IMR-90 (cell line): Measurements from ENCODE around the gene KLF13. TPM values are rescaled to one million over a fixed set of nuclear protein-coding genes. Genes with fewer than 3 reads are reported as not detected.

Experiments
- ATAC-seq: fragments of 200-7000 bp; cut with Tn5 transposase; 2 replicates; pipeline ENCODE4 v1.9.1; 2020; ENCODE audit warnings: low read depth, mild to moderate bottlenecking, moderate library complexity
- BruUV-seq: library from RNA; stranded (reverse); fragments of 400-500 nt; replicated peaks from 2 replicates; lab custom pipeline; 2021; lab: Mats Ljungman, UMichigan
- CTCF ChIA-PET: fragments of 300-600 bp; formaldehyde crosslinking; extraction: SDS; loops from one replicate; lab custom pipeline; 2021; ENCODE audit warnings: antibody characterized with exemption; lab: Yijun Ruan, JAX
- POLR2A ChIA-PET: fragments of 300-600 bp; sonication (Branson Sonifier 250); formaldehyde crosslinking; loops from one replicate; lab custom pipeline; 2022; ENCODE audit warnings: antibody characterized with exemption; ENCODE audit not compliant: unreplicated experiment; lab: Charles Lee
- DNase-seq: peaks from one replicate; pipeline ENCODE4 v3.0.0; 2013
- H2AFZ ChIP-seq: replicated peaks from 2 replicates; pipeline ENCODE3; 2013; ENCODE audit warnings: low read length, mild to moderate bottlenecking; ENCODE audit not compliant: poor library complexity
- H2AK5ac ChIP-seq: 2 replicates; pipeline ENCODE4 v1.6.1; 2013; ENCODE audit warnings: low read depth, low read length, inconsistent platforms
- H2AK9ac ChIP-seq: replicated peaks from 2 replicates; pipeline ENCODE3; 2013; ENCODE audit warnings: mild to moderate bottlenecking, low read depth, low read length, moderate library complexity; ENCODE audit not compliant: poor library complexity
- H2BK120ac ChIP-seq: 2 replicates; pipeline ENCODE4 v1.6.1; 2013; ENCODE audit warnings: low read depth, low read length, inconsistent platforms
- H2BK15ac ChIP-seq: 3 replicates; pipeline ENCODE4 v1.6.1; 2013; ENCODE audit warnings: low read depth, low read length, inconsistent platforms
- H2BK20ac ChIP-seq: 2 replicates; pipeline ENCODE4 v1.6.1; 2013; ENCODE audit warnings: low read depth, mild to moderate bottlenecking, inconsistent platforms, low read length, moderate library complexity
- H2BK5ac ChIP-seq: 2 replicates; pipeline ENCODE4 v1.6.1; 2013; ENCODE audit warnings: mild to moderate bottlenecking, low read depth, low read length, inconsistent platforms; ENCODE audit not compliant: poor library complexity, severe bottlenecking
- H3K14ac ChIP-seq: replicated peaks from 2 replicates; pipeline ENCODE4 v1.6.1; 2013; ENCODE audit warnings: low read depth, low read length, inconsistent platforms
- H3K18ac ChIP-seq: 2 replicates; pipeline ENCODE4 v1.6.1; 2013; ENCODE audit warnings: low read depth, low read length, control low read depth
- H3K23ac ChIP-seq: 2 replicates; pipeline ENCODE4 v1.6.1; 2013; ENCODE audit warnings: low read depth, low read length, inconsistent platforms
- H3K27ac ChIP-seq: 2 replicates; pipeline ENCODE4 v1.5.1; 2013; ENCODE audit warnings: mild to moderate bottlenecking, control low read depth, low read length; ENCODE audit not compliant: insufficient read depth
- H3K27me3 ChIP-seq: 2 replicates; pipeline ENCODE4 v1.6.1; 2013; ENCODE audit warnings: low read length; ENCODE audit not compliant: control insufficient read depth, insufficient read depth
- H3K36me3 ChIP-seq: 2 replicates; pipeline ENCODE4 v1.6.1; 2013; ENCODE audit warnings: low read length, mixed read lengths; ENCODE audit not compliant: control insufficient read depth, insufficient read depth
- H3K4ac ChIP-seq: 2 replicates; pipeline ENCODE4 v1.6.1; 2013; ENCODE audit warnings: low read depth, low read length, inconsistent platforms
- H3K4me1 ChIP-seq: 2 replicates; pipeline ENCODE4 v1.6.1; 2013; ENCODE audit warnings: low read length, mixed read lengths; ENCODE audit not compliant: control insufficient read depth, insufficient read depth
- H3K4me2 ChIP-seq: 2 replicates; pipeline ENCODE4 v1.6.1; 2013; ENCODE audit warnings: low read depth, mild to moderate bottlenecking, control low read depth, low read length, moderate library complexity
- H3K4me3 ChIP-seq: 2 replicates; pipeline ENCODE4 v1.5.1; 2013; ENCODE audit warnings: low read depth, mild to moderate bottlenecking, control low read depth, low read length, moderate library complexity; ENCODE audit not compliant: insufficient read depth
- H3K56ac ChIP-seq: 2 replicates; pipeline ENCODE4 v1.6.1; 2013; ENCODE audit warnings: low read length, inconsistent platforms; ENCODE audit not compliant: insufficient read depth; ENCODE audit errors: extremely low read depth
- H3K79me1 ChIP-seq, 2 experiments: 2 replicates each; pipeline ENCODE4 v1.6.1; 2013; ENCODE audit warnings: low read length in 2 of 2, inconsistent platforms in 1 of 2, low read depth in 1 of 2
- H3K9ac ChIP-seq: 2 replicates; pipeline ENCODE4 v1.6.1; 2013; ENCODE audit warnings: low read depth, low read length, control low read depth
- H3K9me1 ChIP-seq: 2 replicates; pipeline ENCODE4 v1.6.1; 2013; ENCODE audit warnings: low read length, inconsistent platforms; ENCODE audit not compliant: insufficient read depth
- H3K9me3 ChIP-seq: 2 replicates; pipeline ENCODE4 v1.6.1; 2013; ENCODE audit warnings: low read length; ENCODE audit not compliant: control insufficient read depth, insufficient read depth
- H4K20me1 ChIP-seq: 2 replicates; pipeline ENCODE4 v1.6.1; 2013; ENCODE audit warnings: low read length, inconsistent platforms; ENCODE audit not compliant: insufficient read depth
- H4K5ac ChIP-seq: 2 replicates; pipeline ENCODE4 v1.6.1; 2013; ENCODE audit warnings: mild to moderate bottlenecking, low read depth, low read length, control low read depth
- H4K8ac ChIP-seq, 2 experiments: 2 replicates each; pipeline ENCODE4 v1.6.1; 2013; ENCODE audit warnings: low read depth in 2 of 2, low read length in 2 of 2, control low read depth in 1 of 2, inconsistent platforms in 1 of 2
- H4K91ac ChIP-seq: 2 replicates; pipeline ENCODE4 v1.6.1; 2013; ENCODE audit warnings: low read depth, low read length, inconsistent platforms; ENCODE audit not compliant: insufficient read depth
- BHLHE40 ChIP-seq: fragments of 150-350 bp; IDR thresholded peaks from 2 replicates; pipeline ENCODE4 v1.6.1; 2016; ENCODE audit warnings: mild to moderate bottlenecking, low read depth, low read length
- CEBPB ChIP-seq: IDR thresholded peaks from 2 replicates; pipeline ENCODE4 v1.6.1; 2012; ENCODE audit warnings: low read depth, low read length, improper control_type of control experiment
- CHD1 ChIP-seq: IDR thresholded peaks from 2 replicates; pipeline ENCODE4 v1.6.1; 2012; ENCODE audit warnings: low read depth, low read length, improper control_type of control experiment
- CTCF ChIP-seq: conservative IDR thresholded peaks from 2 replicates; pipeline ENCODE4 v1.5.1; 2012; ENCODE audit warnings: mild to moderate bottlenecking, low read depth, low read length, improper control_type of control experiment
- ELK1 ChIP-seq: fragments of 150-350 bp; IDR thresholded peaks from 2 replicates; pipeline ENCODE4 v1.6.1; 2016; ENCODE audit warnings: low read depth, mild to moderate bottlenecking, low read length, moderate library complexity, borderline replicate concordance
- FOS ChIP-seq: fragments of 150-350 bp; IDR thresholded peaks from 2 replicates; pipeline ENCODE4 v1.6.1; 2016; ENCODE audit warnings: low read depth, low read length
- MAFK ChIP-seq: IDR thresholded peaks from 2 replicates; pipeline ENCODE4 v1.6.1; 2012; ENCODE audit warnings: low read depth, low read length, improper control_type of control experiment
- MAZ ChIP-seq: IDR thresholded peaks from 2 replicates; pipeline ENCODE4 v1.6.1; 2012; ENCODE audit warnings: low read depth, mild to moderate bottlenecking, low read length, improper control_type of control experiment, moderate library complexity, borderline replicate concordance
- MXI1 ChIP-seq: IDR thresholded peaks from 2 replicates; pipeline ENCODE4 v1.6.1; 2012; ENCODE audit warnings: low read depth, mild to moderate bottlenecking, low read length, moderate library complexity, borderline replicate concordance
- NFE2L2 ChIP-seq: fragments of 150-350 bp; IDR thresholded peaks from 2 replicates; pipeline ENCODE4 v1.6.1; 2016; ENCODE audit warnings: low read depth, mild to moderate bottlenecking, low read length
- POLR2A ChIP-seq: IDR thresholded peaks from 2 replicates; pipeline ENCODE4 v1.6.1; 2012; ENCODE audit warnings: mild to moderate bottlenecking, low read depth, low read length
- RAD21 ChIP-seq: IDR thresholded peaks from 2 replicates; pipeline ENCODE4 v1.6.1; 2012; ENCODE audit warnings: low read length, improper control_type of control experiment
- RCOR1 ChIP-seq: IDR thresholded peaks from 2 replicates; pipeline ENCODE4 v1.6.1; 2012; ENCODE audit warnings: mild to moderate bottlenecking, low read length, improper control_type of control experiment; ENCODE audit not compliant: insufficient replicate concordance
- RFX5 ChIP-seq: IDR thresholded peaks from 2 replicates; pipeline ENCODE4 v1.8.0; 2012; ENCODE audit warnings: low read depth, mild to moderate bottlenecking, low read length, moderate library complexity
- SMC3 ChIP-seq: fragments of 150-350 bp; IDR thresholded peaks from 2 replicates; pipeline ENCODE4 v1.6.1; 2016; ENCODE audit warnings: low read depth, mild to moderate bottlenecking, antibody characterized with exemption, low read length, moderate library complexity
- USF2 ChIP-seq: fragments of 150-350 bp; IDR thresholded peaks from 2 replicates; pipeline ENCODE4 v1.6.1; 2017; ENCODE audit warnings: mild to moderate bottlenecking, antibody characterized with exemption, low read length, low read depth
- WGBS, 2 experiments: methylation state at CpG; one replicate each; pipeline versions ENCODE4 v1.1.5 to v1.1.7; 2013; ENCODE audit warnings: missing lambda C conversion rate in 2 of 2; ENCODE audit not compliant: insufficient read length in 1 of 2; ENCODE audit errors: extremely low coverage in 2 of 2; 5-methylcytosine and 5-hydroxymethylcytosine counted together
- dilution Hi-C: fragments of 300-500 bp; cut with HindIII; formaldehyde crosslinking; loops from one replicate; pipeline ENCODE4 v1.14.3; 2018; ENCODE audit warnings: low sequenced_read_pairs; ENCODE audit not compliant: unreplicated experiment
- in situ Hi-C: fragments of 300-500 bp; cut with MboI; formaldehyde crosslinking; loops from 3 replicates; pipeline ENCODE4 v1.14.3; 2019; ENCODE audit warnings: low sequenced_read_pairs, inconsistent platforms, mixed read lengths
- intact Hi-C: fragments of 100-400 bp; cut with micrococcal nuclease; formaldehyde crosslinking; loops from 2 replicates; pipeline ENCODE4 v1.10.0; 2022
- polyA plus RNA-seq, 3 experiments: library from polyadenylated mRNA; depleted of rRNA; stranded (reverse); fragments of >200 nt; gene quantifications; 2 replicates each; pipeline ENCODE4 v1.2.3, GENCODE V29; 2012; ENCODE audit warnings: low replicate concordance in 1 of 3
- total RNA-seq: library from RNA; depleted of rRNA; stranded (reverse); fragments of >200 nt; gene quantifications from 2 replicates; pipeline ENCODE4 v1.2.3, GENCODE V29; 2012

The KLF13 gene
- total and polyA plus RNA-seq, 2 of the 4 experiments (the other 2 are of a cell fraction): 9.5 to 10.6 TPM

GRCh38 chr15:31373970-31374369, 47.3 kb downstream of the KLF13 start:
- ATAC-seq (no peak), DNase-seq (no peak)
- Histone ChIP-seq H3K4me1 (peaks cover 5% of the 10 kb centered on the region), H3K9ac (no peak overlapping the region), H2AFZ (no peak overlapping the region), H2BK20ac (no peak overlapping the region), H3K18ac (no peak overlapping the region), H3K9me1 (peaks cover 17% of the 10 kb centered on the region), H3K79me1 (peaks cover 26 to 85% of the 10 kb centered on the region in 2 experiments), H4K8ac (no peak overlapping the region), H3K4me3 (no peak overlapping the region), H2AK9ac (no peak overlapping the region), H4K5ac (no peak overlapping the region), H2AK5ac (0 out of 2 replicates have a peak overlapping the region, but pooled peaks have one; percentile 12), H3K23ac (no peak overlapping the region), H3K27me3 (no peaks in the 10 kb centered on the region), H4K91ac (no peak overlapping the region), H3K56ac (no peak overlapping the region), H2BK120ac (no peak overlapping the region), H3K4me2 (no peak overlapping the region), H3K27ac (no peak overlapping the region), H4K20me1 (peaks cover 32% of the 10 kb centered on the region), H2BK5ac (no peak overlapping the region), H3K9me3 (0 out of 2 replicates have a peak, but pooled peaks cover 2% of the 10 kb centered on the region), H3K36me3 (peaks cover 16% of the 10 kb centered on the region), H2BK15ac (no peak overlapping the region), H3K4ac (no peak overlapping the region), H3K14ac (no peak overlapping the region)
- WGBS, 2 experiments: 100% methylated on average over 3 of the region's 9 CpGs; no CpG with 5 or more reads in 1 of the 2 experiments
- in situ Hi-C loops (no loop called here), dilution Hi-C loops (no loop called here), intact Hi-C loops (no loop called here)
- ChIA-PET CTCF (no interaction called here), POLR2A (no interaction called here)
- no TSS peak for BruUV-seq
- no peak for TF ChIP-seq USF2
- TF ChIP-seq CEBPB: no peak
- no peak for TF ChIP-seq CHD1
- no peak for TF ChIP-seq ELK1
- TF ChIP-seq NFE2L2: no peak
- no peak for TF ChIP-seq RAD21
- no peak for TF ChIP-seq FOS
- TF ChIP-seq RCOR1: no peak
- no peak for TF ChIP-seq CTCF
- TF ChIP-seq SMC3: no peak
- TF ChIP-seq POLR2A: no peak
- TF ChIP-seq RFX5: no peak
- no peak for TF ChIP-seq MXI1
- TF ChIP-seq MAFK: no peak
- no peak for TF ChIP-seq MAZ
- no peak for TF ChIP-seq BHLHE40
